GM12875 (cell line): Measurements from ENCODE around the gene CTBP1.

Experiments used
- H3K4me3 ChIP-seq: one replicate; pipeline ENCODE4 v1.5.1; 2011; ENCODE audit warnings: low read depth, low read length, control low read depth
- TF ChIP-seq, protein P1 (sequence below): IDR thresholded peaks from 2 replicates; pipeline ENCODE4 v1.5.1; 2011; ENCODE audit warnings: low read depth, mild to moderate bottlenecking, control low read depth, inconsistent platforms, low read length, moderate library complexity, borderline replicate concordance; ENCODE audit not compliant: insufficient read depth

The CTBP1 gene

GRCh38 chr4:1218634-1219565, 30.0 kb downstream of the CTBP1 start:
- no peak overlapping the region for H3K4me3 ChIP-seq
- TF ChIP-seq, protein P1, sequence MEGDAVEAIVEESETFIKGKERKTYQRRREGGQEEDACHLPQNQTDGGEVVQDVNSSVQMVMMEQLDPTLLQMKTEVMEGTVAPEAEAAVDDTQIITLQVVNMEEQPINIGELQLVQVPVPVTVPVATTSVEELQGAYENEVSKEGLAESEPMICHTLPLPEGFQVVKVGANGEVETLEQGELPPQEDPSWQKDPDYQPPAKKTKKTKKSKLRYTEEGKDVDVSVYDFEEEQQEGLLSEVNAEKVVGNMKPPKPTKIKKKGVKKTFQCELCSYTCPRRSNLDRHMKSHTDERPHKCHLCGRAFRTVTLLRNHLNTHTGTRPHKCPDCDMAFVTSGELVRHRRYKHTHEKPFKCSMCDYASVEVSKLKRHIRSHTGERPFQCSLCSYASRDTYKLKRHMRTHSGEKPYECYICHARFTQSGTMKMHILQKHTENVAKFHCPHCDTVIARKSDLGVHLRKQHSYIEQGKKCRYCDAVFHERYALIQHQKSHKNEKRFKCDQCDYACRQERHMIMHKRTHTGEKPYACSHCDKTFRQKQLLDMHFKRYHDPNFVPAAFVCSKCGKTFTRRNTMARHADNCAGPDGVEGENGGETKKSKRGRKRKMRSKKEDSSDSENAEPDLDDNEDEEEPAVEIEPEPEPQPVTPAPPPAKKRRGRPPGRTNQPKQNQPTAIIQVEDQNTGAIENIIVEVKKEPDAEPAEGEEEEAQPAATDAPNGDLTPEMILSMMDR: no peak

- no peak overlapping the region for H3K4me3 ChIP-seq
- TF ChIP-seq, protein P1: no peak
Observed at GRCh38 chr4:1217366-1217765, 31.6 kb downstream of the CTBP1 start.

DNA sequence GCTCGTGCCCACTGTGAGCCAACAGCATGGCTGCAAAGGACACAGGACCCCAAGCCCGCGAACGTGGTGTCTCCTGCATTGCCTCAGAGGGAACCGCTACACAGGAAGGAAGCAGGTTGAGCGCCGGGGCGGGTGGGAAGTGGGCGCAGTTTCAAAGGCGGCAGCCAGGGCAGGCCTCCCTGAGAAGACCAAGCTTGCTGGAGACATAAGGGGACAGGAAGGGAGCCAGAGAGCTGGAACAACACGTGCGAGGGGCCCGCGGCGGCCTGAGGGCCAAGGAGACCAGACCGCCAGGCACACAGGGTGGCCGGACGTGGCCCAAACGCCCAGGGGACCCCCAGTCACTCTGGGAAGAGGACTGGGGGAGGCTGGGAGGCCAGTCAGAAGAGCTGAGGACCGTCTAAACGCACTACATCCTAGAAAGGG, 32.0 kb downstream of the CTBP1 start:
- H3K4me3 ChIP-seq: no peak overlapping the region

DNA sequence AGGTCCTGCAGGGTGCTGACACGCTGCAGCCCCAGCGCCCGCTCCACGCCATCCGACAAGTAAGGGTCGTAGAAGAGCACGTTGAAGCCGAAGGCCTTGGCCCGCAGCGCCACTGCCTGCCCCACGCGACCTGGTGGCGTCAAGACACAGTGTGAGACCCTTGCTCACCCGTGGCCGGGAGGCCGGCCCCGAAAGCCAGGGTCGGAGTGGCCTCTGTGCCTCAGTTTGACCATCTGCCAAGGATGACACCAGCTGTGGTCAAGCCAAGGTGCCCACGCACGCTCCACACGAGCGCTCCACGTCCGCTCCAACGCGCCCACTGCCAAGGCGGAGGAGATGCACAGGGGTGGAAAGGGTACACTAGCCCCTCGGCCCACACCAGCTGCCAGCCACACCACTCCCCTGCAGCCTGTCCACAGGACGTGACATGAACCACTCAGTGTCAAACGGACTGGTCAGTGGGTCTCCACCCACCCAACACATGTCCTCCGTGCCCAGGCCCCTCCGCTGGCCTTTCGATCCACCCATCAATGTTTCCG, 32.8 kb downstream of the CTBP1 start:
- TF ChIP-seq, protein P1: no peak
- H3K4me3 ChIP-seq: no peak overlapping the region

More for the DNA sequence above, 32.0 kb downstream of the CTBP1 start:
- TF ChIP-seq, protein P1: 0 out of 2 replicates have a peak, but pooled peaks have one; percentile 16

- H3K4me3 ChIP-seq: no peak overlapping the region
- TF ChIP-seq, protein P1: no peak
Observed at GRCh38 chr4:1215141-1216075, 33.5 kb downstream of the CTBP1 start.

DNA sequence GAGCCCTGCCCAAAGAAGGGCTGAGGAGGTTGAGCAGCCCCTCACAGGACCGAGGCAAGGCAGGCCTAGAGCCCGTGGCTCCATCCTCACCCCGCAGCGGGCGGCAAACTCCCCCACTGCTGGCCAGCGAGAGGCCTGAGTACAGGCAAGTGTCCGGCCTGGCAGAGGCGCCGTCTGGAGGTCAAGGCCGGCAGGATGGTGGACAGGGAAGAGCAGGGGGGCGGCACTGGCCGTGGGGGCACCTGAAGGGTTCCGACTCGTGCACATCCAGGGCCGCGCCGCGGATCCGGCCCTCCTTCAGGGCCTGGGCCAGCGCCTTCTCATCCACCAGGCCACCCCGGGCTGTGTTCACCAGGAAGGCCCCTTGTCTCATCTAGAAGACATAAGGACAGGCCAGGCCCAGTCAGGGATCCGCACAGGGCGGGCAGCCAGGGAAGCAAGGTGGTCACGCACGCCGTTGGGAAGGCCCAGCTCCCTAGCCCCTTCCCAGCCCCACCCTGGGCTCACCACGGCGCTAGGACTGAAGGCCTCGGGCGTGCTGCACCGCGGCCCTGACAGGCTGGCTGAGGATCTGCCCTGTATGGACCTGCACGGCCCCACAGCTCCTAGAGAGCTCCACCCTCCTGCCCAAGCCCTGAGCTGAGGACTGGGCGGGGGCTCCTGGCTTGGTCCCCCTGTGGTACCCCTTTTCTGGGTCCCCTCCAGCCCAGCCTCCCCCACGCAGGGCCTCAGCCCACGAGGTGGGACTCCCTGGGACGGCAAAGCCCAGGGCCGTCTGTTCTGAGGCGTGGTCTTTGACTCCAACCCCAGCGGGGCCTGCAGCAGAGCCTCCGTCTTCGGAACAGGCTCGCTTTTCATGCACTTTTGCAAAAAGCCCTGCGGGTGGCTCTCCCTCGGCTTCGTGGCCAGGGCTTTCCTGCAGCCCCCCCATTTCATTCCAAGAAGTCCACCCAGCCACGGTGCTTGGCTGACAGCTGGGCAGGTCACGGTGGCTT, 34.5 kb downstream of the CTBP1 start:
- no peak overlapping the region for H3K4me3 ChIP-seq
- TF ChIP-seq, protein P1: no peak
